HEK293 (cell line): ENCODE measurements around the gene HSD17B1.

Experiments used
- BCL11B ChIP-seq: fragments of 450-650 bp; formaldehyde crosslinking; IDR thresholded peaks from 2 replicates; pipeline ENCODE4 v1.5.1; 2016; ENCODE audit warnings: low read depth, missing biosample characterization, missing genetic modification characterization
- GLI2 ChIP-seq: fragments of 450-650 bp; formaldehyde crosslinking; IDR thresholded peaks from 2 replicates; pipeline ENCODE4; 2017; ENCODE audit warnings: missing biosample characterization, missing genetic modification characterization, low read depth, borderline replicate concordance
- IKZF3 ChIP-seq: fragments of 450-650 bp; IDR thresholded peaks from 2 replicates; pipeline ENCODE4 v1.5.0; 2018; ENCODE audit warnings: missing biosample characterization, mild to moderate bottlenecking, missing genetic modification characterization, moderate library complexity
- KLF10 ChIP-seq: fragments of 450-650 bp; IDR thresholded peaks from 2 replicates; pipeline ENCODE4 v1.5.1; 2018; ENCODE audit warnings: missing biosample characterization, mild to moderate bottlenecking, missing genetic modification characterization
- KLF9 ChIP-seq: fragments of 450-650 bp; formaldehyde crosslinking; IDR thresholded peaks from 2 replicates; pipeline ENCODE4 v1.5.1; 2016; ENCODE audit warnings: missing biosample characterization, missing genetic modification characterization, low read depth
- MZF1 ChIP-seq: fragments of 450-650 bp; formaldehyde crosslinking; IDR thresholded peaks from 2 replicates; pipeline ENCODE4 v1.5.1; 2017; ENCODE audit warnings: missing biosample characterization, missing genetic modification characterization, borderline replicate concordance
- ZBTB20 ChIP-seq: fragments of 450-650 bp; formaldehyde crosslinking; IDR thresholded peaks from 2 replicates; pipeline ENCODE4 v1.5.1; 2016; ENCODE audit warnings: missing biosample characterization, missing genetic modification characterization
- ZBTB7A ChIP-seq: fragments of 450-650 bp; formaldehyde crosslinking; IDR thresholded peaks from 2 replicates; pipeline ENCODE4 v1.5.1; 2016; ENCODE audit warnings: low read depth, missing biosample characterization, missing genetic modification characterization
- ZNF138 ChIP-seq: fragments of 450-650 bp; formaldehyde crosslinking; IDR thresholded peaks from 2 replicates; pipeline ENCODE4 v1.5.1; 2016; ENCODE audit warnings: missing biosample characterization, missing genetic modification characterization, borderline replicate concordance
- ZNF155 ChIP-seq: fragments of 450-650 bp; formaldehyde crosslinking; IDR thresholded peaks from 2 replicates; pipeline ENCODE4 v1.5.1; 2016; ENCODE audit warnings: missing biosample characterization, missing genetic modification characterization
- ZNF19 ChIP-seq: fragments of 450-650 bp; formaldehyde crosslinking; IDR thresholded peaks from 2 replicates; pipeline ENCODE4; 2016; ENCODE audit warnings: missing biosample characterization, missing genetic modification characterization, low read depth
- ZNF202 ChIP-seq: fragments of 450-650 bp; formaldehyde crosslinking; IDR thresholded peaks from 2 replicates; pipeline ENCODE4 v1.5.1; 2016; ENCODE audit warnings: missing biosample characterization, missing genetic modification characterization, borderline replicate concordance
- ZNF404 ChIP-seq: fragments of 450-650 bp; formaldehyde crosslinking; IDR thresholded peaks from 2 replicates; pipeline ENCODE4 v1.5.1; 2017; ENCODE audit warnings: missing biosample characterization, missing genetic modification characterization
- ZNF544 ChIP-seq: fragments of 450-650 bp; formaldehyde crosslinking; IDR thresholded peaks from 2 replicates; pipeline ENCODE4 v1.5.0; 2017; ENCODE audit warnings: missing biosample characterization, missing genetic modification characterization
- ZNF776 ChIP-seq: fragments of 450-650 bp; formaldehyde crosslinking; IDR thresholded peaks from 2 replicates; pipeline ENCODE4 v1.5.0; 2017; ENCODE audit warnings: missing biosample characterization, missing genetic modification characterization, borderline replicate concordance
- ZNF785 ChIP-seq: fragments of 450-650 bp; formaldehyde crosslinking; IDR thresholded peaks from 2 replicates; pipeline ENCODE4 v1.5.1; 2016; ENCODE audit warnings: missing biosample characterization, missing genetic modification characterization
- ZNF843 ChIP-seq: fragments of 450-650 bp; formaldehyde crosslinking; IDR thresholded peaks from 2 replicates; pipeline ENCODE4 v1.5.1; 2016; ENCODE audit warnings: missing biosample characterization, missing genetic modification characterization
- TF ChIP-seq, protein P1 (sequence below): fragments of 450-650 bp; formaldehyde crosslinking; IDR thresholded peaks from 2 replicates; pipeline ENCODE4 v1.5.1; 2017; ENCODE audit warnings: missing biosample characterization, mild to moderate bottlenecking, missing genetic modification characterization, moderate library complexity
- TF ChIP-seq, protein P2 (sequence below): fragments of 450-650 bp; formaldehyde crosslinking; IDR thresholded peaks from 2 replicates; pipeline ENCODE4 v1.5.0; 2017; ENCODE audit warnings: missing biosample characterization, missing genetic modification characterization, borderline replicate concordance
- TF ChIP-seq, protein P3 (sequence below): fragments of 450-650 bp; formaldehyde crosslinking; IDR thresholded peaks from 2 replicates; pipeline ENCODE4 v1.5.1; 2016; ENCODE audit warnings: missing biosample characterization, missing genetic modification characterization
- TF ChIP-seq, protein P4 (sequence below): fragments of 450-650 bp; formaldehyde crosslinking; IDR thresholded peaks from 2 replicates; pipeline ENCODE4 v1.5.1; 2017; ENCODE audit warnings: missing biosample characterization, missing genetic modification characterization
- TF ChIP-seq, protein P5 (sequence below): fragments of 450-650 bp; formaldehyde crosslinking; IDR thresholded peaks from 2 replicates; pipeline ENCODE4 v1.5.1; 2016; ENCODE audit warnings: missing biosample characterization, missing genetic modification characterization
- TF ChIP-seq, protein P6 (sequence below): fragments of 450-650 bp; formaldehyde crosslinking; conservative IDR thresholded peaks from 2 replicates; pipeline ENCODE4 v1.5.1; 2016; ENCODE audit warnings: low read depth, missing biosample characterization, missing genetic modification characterization
- TF ChIP-seq, protein P7 (sequence below): fragments of 450-650 bp; formaldehyde crosslinking; IDR thresholded peaks from 2 replicates; pipeline ENCODE4 v1.5.1; 2017; ENCODE audit warnings: missing biosample characterization, missing genetic modification characterization

The HSD17B1 gene

DNA sequence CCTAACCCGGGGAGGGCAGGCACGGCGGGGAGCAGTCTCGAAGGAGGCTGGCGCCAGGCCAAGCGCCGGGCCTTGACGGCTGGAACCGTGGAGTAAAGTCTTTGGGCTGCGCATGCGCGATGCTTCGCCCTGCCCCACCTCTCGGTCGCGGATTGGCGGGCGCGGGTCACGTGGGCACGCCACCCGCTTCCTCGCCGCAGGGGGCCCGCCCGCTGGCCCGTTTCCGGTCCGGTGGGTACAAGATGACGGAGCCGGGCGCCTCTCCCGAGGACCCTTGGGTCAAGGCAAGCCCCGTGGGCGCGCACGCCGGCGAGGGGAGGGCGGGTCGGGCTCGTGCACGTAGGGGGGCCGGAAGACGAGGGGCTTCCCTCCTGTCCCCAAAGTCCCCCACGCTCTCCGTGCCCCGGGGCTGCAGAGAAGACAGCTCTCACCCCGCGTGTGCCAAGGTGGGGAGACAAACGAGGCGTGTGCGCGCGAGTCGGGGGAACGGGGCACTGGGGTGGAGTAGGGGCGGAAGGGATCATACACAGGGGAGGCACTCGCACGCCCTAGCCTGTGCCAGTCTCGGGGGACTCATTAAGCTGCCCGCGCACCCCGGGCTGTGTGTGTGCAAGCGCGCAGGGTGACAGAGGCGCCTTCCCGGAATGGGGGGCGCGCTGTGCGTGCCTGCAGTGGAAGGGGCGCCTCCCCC lies 14.3 kb downstream of the HSD17B1 start, which contains the start of gene MLX (continued):
- TF ChIP-seq, protein P1, sequence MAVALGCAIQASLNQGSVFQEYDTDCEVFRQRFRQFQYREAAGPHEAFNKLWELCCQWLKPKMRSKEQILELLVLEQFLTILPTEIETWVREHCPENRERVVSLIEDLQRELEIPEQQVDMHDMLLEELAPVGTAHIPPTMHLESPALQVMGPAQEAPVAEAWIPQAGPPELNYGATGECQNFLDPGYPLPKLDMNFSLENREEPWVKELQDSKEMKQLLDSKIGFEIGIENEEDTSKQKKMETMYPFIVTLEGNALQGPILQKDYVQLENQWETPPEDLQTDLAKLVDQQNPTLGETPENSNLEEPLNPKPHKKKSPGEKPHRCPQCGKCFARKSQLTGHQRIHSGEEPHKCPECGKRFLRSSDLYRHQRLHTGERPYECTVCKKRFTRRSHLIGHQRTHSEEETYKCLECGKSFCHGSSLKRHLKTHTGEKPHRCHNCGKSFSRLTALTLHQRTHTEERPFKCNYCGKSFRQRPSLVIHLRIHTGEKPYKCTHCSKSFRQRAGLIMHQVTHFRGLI (tag by site-specific recombination): no peak; the same call in 1 of the 2 replicates
- TF ChIP-seq MZF1 (no peak), ZNF776 (tag by site-specific recombination) (no peak), ZBTB20 (tag by site-specific recombination) (peak; percentile 68), IKZF3 (tag by site-specific recombination) (no peak), ZNF202 (tag by site-specific recombination) (no peak), KLF10 (tag by site-specific recombination) (0 out of 2 replicates have a peak, but pooled peaks have one; percentile 39), ZNF785 (tag by site-specific recombination) (no peak), ZNF843 (tag by site-specific recombination) (peak; percentile 17; the same call in 1 of the 2 replicates), GLI2 (tag by site-specific recombination) (no peak), ZNF155 (tag by site-specific recombination) (no peak), ZNF404 (tag by site-specific recombination) (no peak), ZBTB7A (tag by site-specific recombination) (peak; percentile 73), ZNF19 (tag by site-specific recombination) (no peak), ZNF138 (no peak), BCL11B (tag by site-specific recombination) (no peak; the same call in 1 of the 2 replicates), KLF9 (tag by site-specific recombination) (peak; percentile 53; the same call in 1 of the 2 replicates), ZNF544 (no peak)
- TF ChIP-seq, protein P2, sequence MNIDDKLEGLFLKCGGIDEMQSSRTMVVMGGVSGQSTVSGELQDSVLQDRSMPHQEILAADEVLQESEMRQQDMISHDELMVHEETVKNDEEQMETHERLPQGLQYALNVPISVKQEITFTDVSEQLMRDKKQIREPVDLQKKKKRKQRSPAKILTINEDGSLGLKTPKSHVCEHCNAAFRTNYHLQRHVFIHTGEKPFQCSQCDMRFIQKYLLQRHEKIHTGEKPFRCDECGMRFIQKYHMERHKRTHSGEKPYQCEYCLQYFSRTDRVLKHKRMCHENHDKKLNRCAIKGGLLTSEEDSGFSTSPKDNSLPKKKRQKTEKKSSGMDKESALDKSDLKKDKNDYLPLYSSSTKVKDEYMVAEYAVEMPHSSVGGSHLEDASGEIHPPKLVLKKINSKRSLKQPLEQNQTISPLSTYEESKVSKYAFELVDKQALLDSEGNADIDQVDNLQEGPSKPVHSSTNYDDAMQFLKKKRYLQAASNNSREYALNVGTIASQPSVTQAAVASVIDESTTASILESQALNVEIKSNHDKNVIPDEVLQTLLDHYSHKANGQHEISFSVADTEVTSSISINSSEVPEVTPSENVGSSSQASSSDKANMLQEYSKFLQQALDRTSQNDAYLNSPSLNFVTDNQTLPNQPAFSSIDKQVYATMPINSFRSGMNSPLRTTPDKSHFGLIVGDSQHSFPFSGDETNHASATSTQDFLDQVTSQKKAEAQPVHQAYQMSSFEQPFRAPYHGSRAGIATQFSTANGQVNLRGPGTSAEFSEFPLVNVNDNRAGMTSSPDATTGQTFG (tag by site-specific recombination): no peak; the same call in 1 of the 2 replicates
- TF ChIP-seq, protein P3, sequence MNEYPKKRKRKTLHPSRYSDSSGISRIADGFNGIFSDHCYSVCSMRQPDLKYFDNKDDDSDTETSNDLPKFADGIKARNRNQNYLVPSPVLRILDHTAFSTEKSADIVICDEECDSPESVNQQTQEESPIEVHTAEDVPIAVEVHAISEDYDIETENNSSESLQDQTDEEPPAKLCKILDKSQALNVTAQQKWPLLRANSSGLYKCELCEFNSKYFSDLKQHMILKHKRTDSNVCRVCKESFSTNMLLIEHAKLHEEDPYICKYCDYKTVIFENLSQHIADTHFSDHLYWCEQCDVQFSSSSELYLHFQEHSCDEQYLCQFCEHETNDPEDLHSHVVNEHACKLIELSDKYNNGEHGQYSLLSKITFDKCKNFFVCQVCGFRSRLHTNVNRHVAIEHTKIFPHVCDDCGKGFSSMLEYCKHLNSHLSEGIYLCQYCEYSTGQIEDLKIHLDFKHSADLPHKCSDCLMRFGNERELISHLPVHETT (tag by site-specific recombination): peak; percentile 29; the same call in 1 of the 2 replicates
- TF ChIP-seq, protein P4, sequence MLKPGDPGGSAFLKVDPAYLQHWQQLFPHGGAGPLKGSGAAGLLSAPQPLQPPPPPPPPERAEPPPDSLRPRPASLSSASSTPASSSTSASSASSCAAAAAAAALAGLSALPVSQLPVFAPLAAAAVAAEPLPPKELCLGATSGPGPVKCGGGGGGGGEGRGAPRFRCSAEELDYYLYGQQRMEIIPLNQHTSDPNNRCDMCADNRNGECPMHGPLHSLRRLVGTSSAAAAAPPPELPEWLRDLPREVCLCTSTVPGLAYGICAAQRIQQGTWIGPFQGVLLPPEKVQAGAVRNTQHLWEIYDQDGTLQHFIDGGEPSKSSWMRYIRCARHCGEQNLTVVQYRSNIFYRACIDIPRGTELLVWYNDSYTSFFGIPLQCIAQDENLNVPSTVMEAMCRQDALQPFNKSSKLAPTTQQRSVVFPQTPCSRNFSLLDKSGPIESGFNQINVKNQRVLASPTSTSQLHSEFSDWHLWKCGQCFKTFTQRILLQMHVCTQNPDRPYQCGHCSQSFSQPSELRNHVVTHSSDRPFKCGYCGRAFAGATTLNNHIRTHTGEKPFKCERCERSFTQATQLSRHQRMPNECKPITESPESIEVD (tag by site-specific recombination): no peak
- TF ChIP-seq, protein P5, sequence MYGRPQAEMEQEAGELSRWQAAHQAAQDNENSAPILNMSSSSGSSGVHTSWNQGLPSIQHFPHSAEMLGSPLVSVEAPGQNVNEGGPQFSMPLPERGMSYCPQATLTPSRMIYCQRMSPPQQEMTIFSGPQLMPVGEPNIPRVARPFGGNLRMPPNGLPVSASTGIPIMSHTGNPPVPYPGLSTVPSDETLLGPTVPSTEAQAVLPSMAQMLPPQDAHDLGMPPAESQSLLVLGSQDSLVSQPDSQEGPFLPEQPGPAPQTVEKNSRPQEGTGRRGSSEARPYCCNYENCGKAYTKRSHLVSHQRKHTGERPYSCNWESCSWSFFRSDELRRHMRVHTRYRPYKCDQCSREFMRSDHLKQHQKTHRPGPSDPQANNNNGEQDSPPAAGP (tag by site-specific recombination): peak; percentile 98
- TF ChIP-seq, protein P6, sequence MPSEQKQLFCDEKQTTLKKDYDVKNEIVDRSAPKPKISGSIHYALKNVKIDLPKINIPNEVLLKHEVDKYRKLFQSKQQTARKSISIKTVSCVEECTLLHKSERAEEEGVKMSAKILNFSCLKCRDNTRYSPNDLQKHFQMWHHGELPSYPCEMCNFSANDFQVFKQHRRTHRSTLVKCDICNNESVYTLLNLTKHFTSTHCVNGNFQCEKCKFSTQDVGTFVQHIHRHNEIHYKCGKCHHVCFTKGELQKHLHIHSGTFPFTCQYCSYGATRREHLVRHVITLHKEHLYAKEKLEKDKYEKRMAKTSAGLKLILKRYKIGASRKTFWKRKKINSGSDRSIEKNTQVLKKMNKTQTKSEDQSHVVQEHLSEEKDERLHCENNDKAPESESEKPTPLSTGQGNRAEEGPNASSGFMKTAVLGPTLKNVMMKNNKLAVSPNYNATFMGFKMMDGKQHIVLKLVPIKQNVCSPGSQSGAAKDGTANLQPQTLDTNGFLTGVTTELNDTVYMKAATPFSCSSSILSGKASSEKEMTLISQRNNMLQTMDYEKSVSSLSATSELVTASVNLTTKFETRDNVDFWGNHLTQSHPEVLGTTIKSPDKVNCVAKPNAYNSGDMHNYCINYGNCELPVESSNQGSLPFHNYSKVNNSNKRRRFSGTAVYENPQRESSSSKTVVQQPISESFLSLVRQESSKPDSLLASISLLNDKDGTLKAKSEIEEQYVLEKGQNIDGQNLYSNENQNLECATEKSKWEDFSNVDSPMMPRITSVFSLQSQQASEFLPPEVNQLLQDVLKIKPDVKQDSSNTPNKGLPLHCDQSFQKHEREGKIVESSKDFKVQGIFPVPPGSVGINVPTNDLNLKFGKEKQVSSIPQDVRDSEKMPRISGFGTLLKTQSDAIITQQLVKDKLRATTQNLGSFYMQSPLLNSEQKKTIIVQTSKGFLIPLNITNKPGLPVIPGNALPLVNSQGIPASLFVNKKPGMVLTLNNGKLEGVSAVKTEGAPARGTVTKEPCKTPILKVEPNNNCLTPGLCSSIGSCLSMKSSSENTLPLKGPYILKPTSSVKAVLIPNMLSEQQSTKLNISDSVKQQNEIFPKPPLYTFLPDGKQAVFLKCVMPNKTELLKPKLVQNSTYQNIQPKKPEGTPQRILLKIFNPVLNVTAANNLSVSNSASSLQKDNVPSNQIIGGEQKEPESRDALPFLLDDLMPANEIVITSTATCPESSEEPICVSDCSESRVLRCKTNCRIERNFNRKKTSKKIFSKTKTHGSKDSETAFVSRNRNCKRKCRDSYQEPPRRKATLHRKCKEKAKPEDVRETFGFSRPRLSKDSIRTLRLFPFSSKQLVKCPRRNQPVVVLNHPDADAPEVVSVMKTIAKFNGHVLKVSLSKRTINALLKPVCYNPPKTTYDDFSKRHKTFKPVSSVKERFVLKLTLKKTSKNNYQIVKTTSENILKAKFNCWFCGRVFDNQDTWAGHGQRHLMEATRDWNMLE (tag by site-specific recombination): peak; percentile 19; the same call in 1 of the 2 replicates
- TF ChIP-seq, protein P7, sequence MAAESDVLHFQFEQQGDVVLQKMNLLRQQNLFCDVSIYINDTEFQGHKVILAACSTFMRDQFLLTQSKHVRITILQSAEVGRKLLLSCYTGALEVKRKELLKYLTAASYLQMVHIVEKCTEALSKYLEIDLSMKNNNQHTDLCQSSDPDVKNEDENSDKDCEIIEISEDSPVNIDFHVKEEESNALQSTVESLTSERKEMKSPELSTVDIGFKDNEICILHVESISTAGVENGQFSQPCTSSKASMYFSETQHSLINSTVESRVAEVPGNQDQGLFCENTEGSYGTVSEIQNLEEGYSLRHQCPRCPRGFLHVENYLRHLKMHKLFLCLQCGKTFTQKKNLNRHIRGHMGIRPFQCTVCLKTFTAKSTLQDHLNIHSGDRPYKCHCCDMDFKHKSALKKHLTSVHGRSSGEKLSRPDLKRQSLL (tag by site-specific recombination): peak; percentile 93
